Right cardiac atrium (tissue), 5 donors: ENCODE data around the gene ANKRD44. TPM values are rescaled to one million over a fixed set of nuclear protein-coding genes. Genes with fewer than 3 reads are reported as not detected.
A peak's percentile ranks its signal among the peaks of the same experiment; 100 is the strongest.

Experiments used
- ATAC-seq, 2 donors: fragments of 200-7000 bp; cut with Tn5 transposase; one replicate each; pipeline versions ENCODE4 v1.8.0 to v1.9.1; 2020; ENCODE audit warnings: moderate library complexity in 2 of 2, mild to moderate bottlenecking in 1 of 2
- DNase-seq, 3 donors: peaks; one replicate each; pipeline ENCODE4 v3.0.0-alpha.2; 2020
- H3K27ac ChIP-seq: one replicate; pipeline ENCODE4 v1.5.1; 2013; ENCODE audit warnings: mild to moderate bottlenecking, low read length, control low read depth, moderate library complexity
- H3K27me3 ChIP-seq: one replicate; pipeline ENCODE4 v1.6.1; 2013; ENCODE audit not compliant: control insufficient read depth, insufficient read depth
- H3K4me1 ChIP-seq: one replicate; pipeline ENCODE4 v1.6.1; 2013; ENCODE audit warnings: low read length; ENCODE audit not compliant: control insufficient read depth, insufficient read depth
- H3K4me3 ChIP-seq: one replicate; pipeline ENCODE4 v1.5.1; 2013; ENCODE audit warnings: low read length, control low read depth
- H3K9me3 ChIP-seq: one replicate; pipeline ENCODE4 v1.6.1; 2013; ENCODE audit warnings: low read length; ENCODE audit not compliant: control insufficient read depth
- WGBS: extraction: QIAGEN DNeasy Blood & Tissue Kit; methylation state at CpG from one replicate; pipeline ENCODE4 v1.1.7; 2013; 5-methylcytosine and 5-hydroxymethylcytosine counted together
- intact Hi-C, 4 donors: fragments of 100-400 bp; cut with DNase I; formaldehyde crosslinking; loops; one replicate each; pipeline versions ENCODE4 v1.11.0 to v1.14.0; 2022 to 2023
- polyA plus RNA-seq: library from polyadenylated mRNA; stranded (reverse); fragments of 200-250 nt; gene quantifications from one replicate; pipeline ENCODE4 v1.2.3, GENCODE V29; 2013
- total RNA-seq, 4 donors: library from RNA; stranded (reverse); fragmentation: NEBNext Ultra II Directional; extraction: Animal tissue kit (Norgen Biotek cat#: 25700); gene quantifications; one replicate each; pipeline ENCODE4 v1.2.1, GENCODE V29; 2021
- donor health status: healthy with polysubstance abuse.
- donor health status: DM: no; HTN: yes; CAD: no.
- donor health status: DM: no; HTN: no; CAD: no.
- donor health status: DM: no; HTN: yes; CAD: no; lungs with severe emphysema.
- donor health status: DM: yes; HTN: yes; CAD: no.

The ANKRD44 gene
- total and polyA plus RNA-seq, 5 donors = 4.8 to 18.8 (median 14.3) TPM

GRCh38 chr2:196985511-196986183 lies 324.9 kb downstream of the ANKRD44 start:
- ATAC-seq (no peak), DNase-seq (no peak)
- no peaks in the 10 kb centered on the region for H3K27me3 ChIP-seq
- WGBS = 91% methylated on average over 3 of the region's 3 CpGs
- no peak overlapping the region for H3K4me3 ChIP-seq
- no peaks in the 10 kb centered on the region for H3K4me1 ChIP-seq
- H3K27ac ChIP-seq = no peak overlapping the region
- H3K9me3 ChIP-seq = no peaks in the 10 kb centered on the region
- intact Hi-C loops = no loop called here

GRCh38 chr2:196984903-196985302 lies 325.7 kb downstream of the ANKRD44 start:
- intact Hi-C loops = no loop called here
- ATAC-seq (no peak), DNase-seq (peak in 1 of 3 donors; percentile 31)
- no peaks in the 10 kb centered on the region for H3K4me1 ChIP-seq
- 95% methylated on average over 5 of the region's 5 CpGs for WGBS
- no peak overlapping the region for H3K4me3 ChIP-seq
- H3K27ac ChIP-seq = no peak overlapping the region
- no peaks in the 10 kb centered on the region for H3K27me3 ChIP-seq
- no peaks in the 10 kb centered on the region for H3K9me3 ChIP-seq

- no peak for ATAC-seq
These were observed 326.6 kb downstream of the ANKRD44 start for GRCh38 chr2:196983934-196984333.

GRCh38 chr2:196980473-196980872 lies 330.1 kb downstream of the ANKRD44 start:
- intact Hi-C loops = no loop called here
- 57% methylated on average over 3 of the region's 3 CpGs for WGBS
- H3K9me3 ChIP-seq = no peaks in the 10 kb centered on the region
- no peaks in the 10 kb centered on the region for H3K4me1 ChIP-seq
- ATAC-seq (no peak), DNase-seq (no peak)
- no peaks in the 10 kb centered on the region for H3K27me3 ChIP-seq
- H3K27ac ChIP-seq = no peak overlapping the region
- no peak overlapping the region for H3K4me3 ChIP-seq

More at GRCh38 chr2:196983934-196984333, 326.6 kb downstream of the ANKRD44 start:
- peak in 1 of 3 donors; percentile 49 for DNase-seq
- intact Hi-C loops = no loop called here
- Histone ChIP-seq H3K4me3 (no peak overlapping the region), H3K9me3 (no peaks in the 10 kb centered on the region), H3K27me3 (no peaks in the 10 kb centered on the region), H3K4me1 (no peaks in the 10 kb centered on the region), H3K27ac (no peak overlapping the region)
- WGBS = 70% methylated on average over 3 of the region's 3 CpGs

GRCh38 chr2:196980001-196980400 lies 330.6 kb downstream of the ANKRD44 start:
- Histone ChIP-seq H3K27me3 (no peaks in the 10 kb centered on the region), H3K27ac (no peak overlapping the region), H3K9me3 (no peaks in the 10 kb centered on the region), H3K4me3 (no peak overlapping the region), H3K4me1 (no peaks in the 10 kb centered on the region)
- DNase-seq (no peak), ATAC-seq (no peak)
- intact Hi-C loops = no loop called here
- WGBS = 61% methylated on average over 1 of the region's 1 CpG

GRCh38 chr2:196977507-196977906 lies 333.1 kb downstream of the ANKRD44 start:
- no peak for ATAC-seq
- Histone ChIP-seq H3K4me3 (no peak overlapping the region), H3K27ac (no peak overlapping the region), H3K4me1 (no peaks in the 10 kb centered on the region), H3K9me3 (no peaks in the 10 kb centered on the region), H3K27me3 (no peaks in the 10 kb centered on the region)
- intact Hi-C loops = no loop called here
- no peak for DNase-seq
- 62% methylated on average over 2 of the region's 2 CpGs for WGBS

GRCh38 chr2:196974970-196975369 lies 335.6 kb downstream of the ANKRD44 start:
- 86% methylated on average over 1 of the region's 1 CpG for WGBS
- no peak for DNase-seq
- Histone ChIP-seq H3K27me3 (no peaks in the 10 kb centered on the region), H3K4me3 (no peak overlapping the region), H3K27ac (no peak overlapping the region), H3K9me3 (no peaks in the 10 kb centered on the region), H3K4me1 (no peaks in the 10 kb centered on the region)
- intact Hi-C loops = no loop called here
- no peak for ATAC-seq

- Histone ChIP-seq H3K9me3 (no peaks in the 10 kb centered on the region), H3K27ac (no peak overlapping the region), H3K4me1 (no peaks in the 10 kb centered on the region), H3K27me3 (no peaks in the 10 kb centered on the region), H3K4me3 (no peak overlapping the region)
- intact Hi-C loops = no loop called here
- ATAC-seq (no peak), DNase-seq (no peak)
- 76% methylated on average over 3 of the region's 3 CpGs for WGBS
These were observed 338.9 kb downstream of the ANKRD44 start for GRCh38 chr2:196971574-196972279.

- H3K27ac ChIP-seq = no peak overlapping the region
- intact Hi-C loops = no loop called here
- H3K4me3 ChIP-seq = no peak overlapping the region
- no peak for DNase-seq
- H3K4me1 ChIP-seq = no peaks in the 10 kb centered on the region
- no peaks in the 10 kb centered on the region for H3K9me3 ChIP-seq
- 51% methylated on average over 4 of the region's 4 CpGs for WGBS
- H3K27me3 ChIP-seq = no peaks in the 10 kb centered on the region
- no peak for ATAC-seq
These were observed 340.5 kb downstream of the ANKRD44 start for GRCh38 chr2:196970099-196970498.

- Histone ChIP-seq H3K9me3 (no peaks in the 10 kb centered on the region), H3K27ac (no peak overlapping the region), H3K27me3 (no peaks in the 10 kb centered on the region), H3K4me3 (no peak overlapping the region), H3K4me1 (no peaks in the 10 kb centered on the region)
- 96% methylated on average over 1 of the region's 1 CpG for WGBS
- no peak for ATAC-seq
- DNase-seq = no peak
- intact Hi-C loops = no loop called here
These were observed 342.1 kb downstream of the ANKRD44 start for GRCh38 chr2:196968516-196968915.

GRCh38 chr2:196967775-196968174 lies 342.8 kb downstream of the ANKRD44 start:
- WGBS = 81% methylated on average over 3 of the region's 3 CpGs
- Histone ChIP-seq H3K4me3 (no peak overlapping the region), H3K4me1 (no peaks in the 10 kb centered on the region), H3K9me3 (no peaks in the 10 kb centered on the region), H3K27me3 (no peaks in the 10 kb centered on the region), H3K27ac (no peak overlapping the region)
- DNase-seq = no peak
- no peak for ATAC-seq
- intact Hi-C loops = no loop called here
